Measurements from ENCODE around the gene YPEL2. TPM values are rescaled to one million over a fixed set of nuclear protein-coding genes. Genes with fewer than 3 reads are reported as not detected.
"Not testable (repeated sequence)": the region's sequence is repeated elsewhere in the genome, so short reads cannot be mapped to it uniquely, and the experiment has no call there.

YPEL2 gene
- total RNA-seq, 6 experiments from 2014 or later, result 9.2 to 23.3 (median 15.2) TPM

- H3K4me3 ChIP-seq, result no peak overlapping the region
- H3K4me1 ChIP-seq, result peaks cover 0 to 4% (median 2%) of the 10 kb centered on the region in 4 donors
- peaks cover 0 to 8% (median 3%) of the 10 kb centered on the region in 4 donors for H3K36me3 ChIP-seq
- H3K27ac ChIP-seq, result no peak overlapping the region
- TF ChIP-seq POLR2A (IDR thresholded peaks at IDR 0.05), result no peak
- no peak for TF ChIP-seq CTCF (IDR thresholded peaks at IDR 0.05)
- no peaks in the 10 kb centered on the region for H3K9me3 ChIP-seq
- WGBS (ENCODE audit: insufficient coverage, low coverage, low lambda C conversion rate, missing lambda C conversion rate), result 69% methylated on average over 7 of the region's 7 CpGs
- ATAC-seq (peak in 1 of 4 donors; percentile 28), DNase-seq (no peak)
- intact Hi-C loops (cut with DNase I), result no loop called here
- no peaks in the 10 kb centered on the region for H3K27me3 ChIP-seq
Observed at GRCh38 chr17:59406808-59407381, 75.4 kb downstream of the YPEL2 start.

- Histone ChIP-seq H3K4me1 (no peaks in the 10 kb centered on the region), H3K9me3 (no peaks in the 10 kb centered on the region), H3K27ac (no peak overlapping the region), H3K27me3 (no peaks in the 10 kb centered on the region), H3K36me3 (peaks cover 0 to 4% (median under 1%) of the 10 kb centered on the region in 4 donors), H3K4me3 (no peak overlapping the region)
- 80% methylated on average over 1 of the region's 3 CpGs for WGBS (ENCODE audit: insufficient coverage, low coverage, low lambda C conversion rate, missing lambda C conversion rate)
- no peak for DNase-seq
- TF ChIP-seq POLR2A (IDR thresholded peaks at IDR 0.05), result no peak
- intact Hi-C loops (cut with DNase I), result no loop called here
- ATAC-seq, result no peak
Observed at GRCh38 chr17:59409336-59410048, 78.0 kb downstream of the YPEL2 start.

- H3K4me3 ChIP-seq, result no peak overlapping the region
- H3K27ac ChIP-seq, result no peak overlapping the region
- H3K36me3 ChIP-seq, result no peaks in the 10 kb centered on the region
- H3K9me3 ChIP-seq, result no peaks in the 10 kb centered on the region
- WGBS (ENCODE audit: insufficient coverage, low coverage, low lambda C conversion rate, missing lambda C conversion rate), result 87% methylated on average over 2 of the region's 4 CpGs
- no peaks in the 10 kb centered on the region for H3K27me3 ChIP-seq
- no peak for ATAC-seq
- TF ChIP-seq CTCF (IDR thresholded peaks at IDR 0.05), result no peak
- TF ChIP-seq POLR2A (IDR thresholded peaks at IDR 0.05), result no peak
- H3K4me1 ChIP-seq, result no peaks in the 10 kb centered on the region
- no peak for DNase-seq
- intact Hi-C loops (cut with DNase I), result no loop called here
Observed at GRCh38 chr17:59410049-59410437, 78.6 kb downstream of the YPEL2 start.

GRCh38 chr17:59412431-59412830 is 81.0 kb downstream of the YPEL2 start:
- DNase-seq; H3K9me3 ChIP-seq; H3K4me1 ChIP-seq; H3K36me3 ChIP-seq; H3K27ac ChIP-seq; intact Hi-C loops (cut with DNase I); H3K27me3 ChIP-seq; ATAC-seq; H3K4me3 ChIP-seq: not testable (repeated sequence)
- WGBS (ENCODE audit: insufficient coverage, low coverage, low lambda C conversion rate, missing lambda C conversion rate), result 73% methylated on average over 2 of the region's 5 CpGs

GRCh38 chr17:59413014-59413766 is 81.7 kb downstream of the YPEL2 start:
- Histone ChIP-seq H3K27ac (no peak overlapping the region), H3K9me3 (no peaks in the 10 kb centered on the region), H3K36me3 (no peaks in the 10 kb centered on the region), H3K4me1 (no peaks in the 10 kb centered on the region), H3K4me3 (no peak overlapping the region), H3K27me3 (no peaks in the 10 kb centered on the region)
- intact Hi-C loops (cut with DNase I), result no loop called here
- no peak for ATAC-seq
- no peak for TF ChIP-seq POLR2A (IDR thresholded peaks at IDR 0.05)
- no peak for TF ChIP-seq CTCF (IDR thresholded peaks at IDR 0.05)
- 67% methylated on average over 8 of the region's 8 CpGs for WGBS (ENCODE audit: insufficient coverage, low coverage, low lambda C conversion rate, missing lambda C conversion rate)
- no peak for DNase-seq
